HepG2 (cell line): ENCODE measurements around the gene METTL1. TPM values are rescaled to one million over a fixed set of nuclear protein-coding genes. Genes with fewer than 3 reads are reported as not detected.
A peak's percentile ranks its signal among the peaks of the same experiment; 100 is the strongest.

Experiments
- ATF1 ChIP-seq: IDR thresholded peaks from 2 replicates; pipeline ENCODE4 v1.6.1; 2016; ENCODE audit warnings: mild to moderate bottlenecking, control low read depth
- CBX5 ChIP-seq: sonication (generic); formaldehyde crosslinking; IDR thresholded peaks from 2 replicates; pipeline ENCODE4 v1.4.0; 2020; ENCODE audit warnings: missing genetic modification reagents, borderline replicate concordance
- CREM ChIP-seq, 2 experiments: sonication (generic) in 1 of 2; formaldehyde crosslinking in 1 of 2; IDR thresholded peaks; 2 replicates each; pipeline versions ENCODE4 v1.4.0 to v1.6.1; 2016 to 2020; ENCODE audit warnings: antibody characterized with exemption in 1 of 2, mild to moderate bottlenecking in 1 of 2, missing genetic modification reagents in 1 of 2
- FOXO1 ChIP-seq: sonication (generic); formaldehyde crosslinking; IDR thresholded peaks from 2 replicates; pipeline ENCODE4 v1.4.0; 2020; ENCODE audit warnings: missing genetic modification reagents
- GABPA ChIP-seq, 2 experiments: IDR thresholded peaks; 2 replicates each; pipeline ENCODE4 v1.6.1; 2011 to 2016; ENCODE audit warnings: low read depth in 2 of 2, low read length in 1 of 2, missing biosample characterization in 1 of 2, missing genetic modification characterization in 1 of 2
- GTF2F1 ChIP-seq: fragments of 150-350 bp; IDR thresholded peaks from 2 replicates; pipeline ENCODE4 v1.6.1; 2014; ENCODE audit warnings: low read length
- HMGXB4 ChIP-seq, 2 experiments: sonication (generic) in 1 of 2; formaldehyde crosslinking in 1 of 2; IDR thresholded peaks; 2 replicates each; pipeline versions ENCODE4 v1.4.0 to v1.6.1; 2018 to 2020; ENCODE audit warnings: missing genetic modification reagents in 2 of 2, borderline replicate concordance in 1 of 2, low read depth in 1 of 2, mild to moderate bottlenecking in 1 of 2, missing biosample characterization in 1 of 2
- KDM3A ChIP-seq: IDR thresholded peaks from 2 replicates; pipeline ENCODE4 v1.6.1; 2018; ENCODE audit warnings: low read depth, missing compliant biosample characterization
- MED8 ChIP-seq: sonication (generic); formaldehyde crosslinking; IDR thresholded peaks from 2 replicates; pipeline ENCODE4 v1.8.1; 2023; ENCODE audit warnings: mild to moderate bottlenecking, missing genetic modification reagents; ENCODE audit not compliant: insufficient replicate concordance
- PLSCR1 ChIP-seq: sonication (generic); formaldehyde crosslinking; IDR thresholded peaks from 2 replicates; pipeline ENCODE4 v1.5.0; 2020; ENCODE audit warnings: missing genetic modification reagents, mild to moderate bottlenecking, borderline replicate concordance
- RARA ChIP-seq: IDR thresholded peaks from 2 replicates; pipeline ENCODE4 v1.6.1; 2016; ENCODE audit warnings: missing genetic modification reagents, missing compliant biosample characterization
- SATB2 ChIP-seq: sonication (generic); formaldehyde crosslinking; IDR thresholded peaks from 2 replicates; pipeline ENCODE4 v1.5.0; 2020; ENCODE audit warnings: missing genetic modification reagents
- TEAD2 ChIP-seq: sonication (generic); formaldehyde crosslinking; IDR thresholded peaks from 2 replicates; pipeline ENCODE4 v1.9.0; 2021; ENCODE audit warnings: missing genetic modification reagents
- TEAD3 ChIP-seq: optimal IDR thresholded peaks from 2 replicates; pipeline ENCODE3; 2016; ENCODE audit warnings: borderline replicate concordance
- TFE3 ChIP-seq: IDR thresholded peaks from 2 replicates; pipeline ENCODE4 v1.6.1; 2016
- U2AF2 ChIP-seq: fragments of 200-400 bp; formaldehyde crosslinking; IDR thresholded peaks from 2 replicates; pipeline ENCODE4 v1.6.1; 2017; ENCODE audit warnings: low read depth, mild to moderate bottlenecking, low read length
- ZFX ChIP-seq: sonication (generic); formaldehyde crosslinking; IDR thresholded peaks from 2 replicates; pipeline ENCODE4 v1.4.0; 2020; ENCODE audit warnings: mild to moderate bottlenecking, low read depth, missing genetic modification reagents, moderate library complexity
- ZMAT5 ChIP-seq: sonication (generic); formaldehyde crosslinking; IDR thresholded peaks from 2 replicates; pipeline ENCODE4 v1.5.0; 2020; ENCODE audit warnings: mild to moderate bottlenecking, low read depth, missing genetic modification reagents, borderline replicate concordance
- ZNF20 ChIP-seq: sonication (generic); formaldehyde crosslinking; IDR thresholded peaks from 2 replicates; pipeline ENCODE4 v1.4.0; 2020; ENCODE audit warnings: mild to moderate bottlenecking, moderate library complexity, missing genetic modification reagents
- ZNF546 ChIP-seq: sonication (generic); formaldehyde crosslinking; conservative IDR thresholded peaks from 2 replicates; pipeline ENCODE4 v1.8.1; 2023; ENCODE audit warnings: mild to moderate bottlenecking, missing genetic modification reagents
- ZNF556 ChIP-seq: sonication (generic); formaldehyde crosslinking; IDR thresholded peaks from 2 replicates; pipeline ENCODE4 v1.4.0; 2020; ENCODE audit warnings: mild to moderate bottlenecking, missing genetic modification reagents, borderline replicate concordance
- ZNF564 ChIP-seq: sonication (generic); formaldehyde crosslinking; IDR thresholded peaks from 2 replicates; pipeline ENCODE4 v1.8.1; 2023; ENCODE audit warnings: mild to moderate bottlenecking, missing genetic modification reagents
- ZNF576 ChIP-seq: sonication (generic); formaldehyde crosslinking; IDR thresholded peaks from 2 replicates; pipeline ENCODE4 v1.4.0; 2020; ENCODE audit warnings: mild to moderate bottlenecking, missing genetic modification reagents
- ZNF780A ChIP-seq: sonication (generic); formaldehyde crosslinking; IDR thresholded peaks from 2 replicates; pipeline ENCODE4 v1.8.0; 2022; ENCODE audit warnings: mild to moderate bottlenecking, missing genetic modification reagents, moderate library complexity
- ZNF788 ChIP-seq: sonication (generic); formaldehyde crosslinking; IDR thresholded peaks from 2 replicates; pipeline ENCODE4 v1.5.0; 2020; ENCODE audit warnings: mild to moderate bottlenecking, missing genetic modification reagents, borderline replicate concordance
- polyA plus RNA-seq, 8 experiments: library from polyadenylated mRNA; depleted of rRNA in 3 of 8; stranded (reverse) in 7 of 8; unstranded in 1 of 8; fragments of >200 nt; fragmentation: Illumina TruSeq in 4 of 8; extraction: Trizol in 4 of 8; gene quantifications; 2 replicates each; pipeline versions ENCODE4 v1.2.1 to v1.2.3, GENCODE V29; 2011 to 2016; ENCODE audit warnings: low read depth in 4 of 8, missing spikeins in 1 of 8, mixed read lengths in 1 of 8; ENCODE audit not compliant: insufficient read depth in 1 of 8
- total RNA-seq, 5 experiments: library from RNA; depleted of rRNA; stranded (reverse); fragments of >200 nt; fragmentation: Illumina TruSeq; extraction: Trizol; gene quantifications; 2 replicates each; pipeline ENCODE4 v1.2.3, GENCODE V29; 2016; ENCODE audit warnings: low read depth in 1 of 5

METTL1 gene
- total and polyA plus RNA-seq, 2 of the 13 experiments (the other 11 are each of a cell fraction or from before 2014, with no cell fraction given), result 34.7 to 36.9 TPM

GRCh38 chr12:57782608-57783465, 10.9 kb upstream of the METTL1 start, which contains the start of gene TSFM (continued):
- TF ChIP-seq U2AF2 (no peak), FOXO1 (peak; percentile 94), ZNF556 (CRISPR knock-in tag) (no peak), ZFX (CRISPR knock-in tag) (peak; percentile 84), ZNF20 (CRISPR knock-in tag) (no peak), SATB2 (CRISPR knock-in tag) (no peak), TEAD2 (CRISPR knock-in tag) (no peak), MED8 (CRISPR knock-in tag) (no peak), TEAD3 (CRISPR knock-in tag) (peak; percentile 90), TFE3 (CRISPR knock-in tag) (peak; percentile 76; the same call in 1 of the 2 replicates), GABPA (IDR thresholded peaks at IDR 0.05; ENCODE audit: low read depth, low read length) (peak; percentile 41; the same call in 1 of the 2 replicates), GABPA (CRISPR knock-in tag; IDR thresholded peaks at IDR 0.05; ENCODE audit: low read depth) (peak; percentile 82), ATF1 (peak; percentile 94), PLSCR1 (CRISPR knock-in tag) (no peak), RARA (peak; percentile 32), ZNF564 (CRISPR knock-in tag) (no peak), ZNF788 (CRISPR knock-in tag) (peak; percentile 94; the same call in 1 of the 2 replicates), CREM (IDR thresholded peaks at IDR 0.05) (peak; percentile 93), CREM (CRISPR knock-in tag; IDR thresholded peaks at IDR 0.05) (no peak), GTF2F1 (no peak), ZNF780A (CRISPR knock-in tag) (peak; percentile 61; the same call in 1 of the 2 replicates), KDM3A (peak; percentile 87), ZNF546 (CRISPR knock-in tag) (no peak), CBX5 (peak; percentile 83; the same call in 1 of the 2 replicates), ZNF576 (CRISPR knock-in tag) (no peak), HMGXB4 (CRISPR knock-in tag; IDR thresholded peaks at IDR 0.05; ENCODE audit: borderline replicate concordance in 1 of 2, low read depth in 1 of 2) (peak; percentile 93 to 98), ZMAT5 (CRISPR knock-in tag) (no peak)
